T-helper 2 cell treated with Interferon-gamma antibody and Interleukin-4, amounts not matched to agents 5 μg/mL and 100 μg/mL, for 36 hours (primary cell): ENCODE data around the gene ENSA.
"Not testable (repeated sequence)": the region's sequence is repeated elsewhere in the genome, so short reads cannot be mapped to it uniquely, and the experiment has no call there.

ENCODE experiments used
- DNase-seq: peaks from one replicate; pipeline ENCODE4 v3.0.0; 2021; ENCODE audit warnings: low spot score
- H3K27ac Mint-ChIP-seq: one replicate; pipeline ENCODE4 v1.8.0; 2021; ENCODE audit warnings: mild to moderate bottlenecking, mixed read lengths
- H3K27me3 Mint-ChIP-seq: one replicate; pipeline ENCODE4 v1.8.0; 2021; ENCODE audit warnings: low read depth, mixed read lengths
- H3K36me3 Mint-ChIP-seq: one replicate; pipeline ENCODE4 v1.8.0; 2021; ENCODE audit warnings: low read depth, mixed read lengths
- H3K4me1 Mint-ChIP-seq: one replicate; pipeline ENCODE4 v1.8.0; 2021; ENCODE audit warnings: low read depth, mixed read lengths
- H3K4me3 Mint-ChIP-seq: one replicate; pipeline ENCODE4 v1.8.0; 2022; ENCODE audit warnings: mild to moderate bottlenecking, moderate library complexity, mixed read lengths
- H3K9me3 Mint-ChIP-seq: one replicate; pipeline ENCODE4 v1.8.0; 2021; ENCODE audit warnings: mixed read lengths

The ENSA gene

DNA sequence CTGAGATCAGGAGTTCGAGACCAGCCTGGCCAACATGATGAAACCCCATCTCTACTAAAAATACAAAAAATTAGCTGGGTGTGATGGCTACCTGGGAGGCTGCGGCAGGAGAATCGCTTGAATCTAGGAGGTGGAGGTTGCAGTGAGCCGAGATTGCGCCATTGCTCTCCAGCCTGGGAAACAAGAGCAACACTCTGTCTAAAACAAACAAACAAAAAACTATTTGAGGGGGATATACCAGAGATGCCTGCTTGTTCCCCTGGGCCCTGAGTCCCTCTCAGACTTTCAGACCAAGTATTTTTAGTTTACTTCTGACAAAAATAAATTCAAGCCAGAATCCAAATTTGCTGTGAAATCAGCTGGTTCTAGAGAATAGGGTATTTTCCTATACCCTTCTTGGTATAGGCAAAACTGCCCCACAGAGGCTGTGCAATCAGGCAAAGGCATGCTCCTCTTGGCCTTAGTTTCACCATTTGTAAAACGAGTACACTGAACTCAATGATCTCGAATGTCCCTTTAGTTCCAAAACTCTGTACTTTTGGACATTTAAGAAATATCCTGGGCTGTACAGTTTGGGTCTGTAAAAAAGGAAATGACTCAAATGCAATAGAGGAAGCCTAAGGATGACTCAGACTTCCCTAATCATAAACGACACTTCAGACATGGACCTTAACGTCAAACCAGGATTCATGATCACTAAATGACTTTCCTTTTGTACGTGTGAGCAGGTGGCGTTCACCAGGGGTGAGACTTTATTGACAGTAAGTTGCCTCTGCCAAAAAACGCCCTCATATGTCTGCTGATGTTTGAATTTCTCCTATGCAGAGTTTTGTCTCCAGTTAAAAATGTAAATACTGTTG lies 16.1 kb downstream of the ENSA start:
- Mint-ChIP-seq H3K9me3 (no peaks in the 10 kb centered on the region), H3K4me1 (peaks cover 51% of the 10 kb centered on the region), H3K36me3 (peaks cover 30% of the 10 kb centered on the region), H3K27ac (peak overlapping the region; percentile 93), H3K27me3 (no peaks in the 10 kb centered on the region), H3K4me3 (peak overlapping the region; percentile 60)
- DNase-seq = peak; percentile 70

DNA sequence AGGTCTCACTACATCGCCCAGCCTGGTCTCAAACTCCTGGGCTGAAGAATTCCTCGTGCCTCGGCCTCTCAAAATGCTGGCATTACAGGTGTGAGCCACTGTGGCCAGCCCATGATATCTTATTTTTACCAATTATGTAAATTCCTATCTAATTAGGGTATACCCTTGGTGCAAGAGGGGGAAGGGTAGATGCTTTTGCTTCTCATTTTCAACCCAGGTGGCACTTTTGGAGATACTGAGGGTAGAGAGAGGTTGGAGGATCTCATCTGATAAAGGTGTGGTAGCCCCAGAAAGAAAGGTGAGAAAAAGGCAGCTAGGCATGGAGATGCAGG lies 17.4 kb downstream of the ENSA start:
- peaks cover 26% of the 10 kb centered on the region for H3K36me3 Mint-ChIP-seq
- DNase-seq = no peak

GRCh38 chr1:150610576-150610975 lies 18.8 kb downstream of the ENSA start:
- no peaks in the 10 kb centered on the region for H3K9me3 Mint-ChIP-seq
- no peaks in the 10 kb centered on the region for H3K27me3 Mint-ChIP-seq
- peaks cover 15% of the 10 kb centered on the region for H3K36me3 Mint-ChIP-seq
- DNase-seq = no peak
- peaks cover 39% of the 10 kb centered on the region for H3K4me1 Mint-ChIP-seq
- peak overlapping the region; percentile 93 for H3K27ac Mint-ChIP-seq
- H3K4me3 Mint-ChIP-seq = no peak overlapping the region

More for the DNA sequence above, 17.4 kb downstream of the ENSA start:
- peak overlapping the region; percentile 18 for H3K4me3 Mint-ChIP-seq
- peaks cover 48% of the 10 kb centered on the region for H3K4me1 Mint-ChIP-seq
- H3K9me3 Mint-ChIP-seq = no peaks in the 10 kb centered on the region
- H3K27me3 Mint-ChIP-seq = no peaks in the 10 kb centered on the region
- H3K27ac Mint-ChIP-seq = peak overlapping the region; percentile 93

DNA sequence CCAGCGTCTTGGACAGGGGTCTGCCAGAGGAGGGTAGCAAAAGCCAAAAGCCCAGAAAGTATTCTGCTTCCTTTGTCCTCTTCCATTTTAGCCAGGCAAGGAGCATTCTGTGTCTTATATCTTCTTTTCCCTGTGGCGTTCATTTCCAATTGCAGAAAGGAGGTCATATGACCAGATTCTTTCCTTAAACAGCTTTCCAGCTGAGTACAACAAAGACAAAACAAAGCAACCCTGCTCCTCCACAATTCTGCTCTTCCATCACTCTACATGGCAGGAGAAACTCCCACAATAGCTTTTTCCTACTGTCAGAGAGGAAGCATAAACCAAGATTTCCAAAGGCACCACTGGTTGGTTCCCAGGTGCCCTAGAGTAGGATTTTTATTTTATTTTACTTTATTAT lies 19.7 kb downstream of the ENSA start:
- Mint-ChIP-seq H3K4me3 (no peak overlapping the region), H3K4me1 (peaks cover 35% of the 10 kb centered on the region), H3K27me3 (no peaks in the 10 kb centered on the region), H3K9me3 (no peaks in the 10 kb centered on the region), H3K36me3 (peaks cover 9% of the 10 kb centered on the region), H3K27ac (peak overlapping the region; percentile 21)
- no peak for DNase-seq

- peaks cover 16% of the 10 kb centered on the region for H3K4me1 Mint-ChIP-seq
- no peaks in the 10 kb centered on the region for H3K9me3 Mint-ChIP-seq
- H3K4me3 Mint-ChIP-seq = no peak overlapping the region
- H3K36me3 Mint-ChIP-seq = no peaks in the 10 kb centered on the region
- no peaks in the 10 kb centered on the region for H3K27me3 Mint-ChIP-seq
- H3K27ac Mint-ChIP-seq = no peak overlapping the region
- DNase-seq = no peak
These were observed 22.8 kb downstream of the ENSA start for GRCh38 chr1:150606463-150607142.

GRCh38 chr1:150605451-150605731 lies 24.0 kb downstream of the ENSA start:
- H3K4me1 Mint-ChIP-seq, H3K4me3 Mint-ChIP-seq, H3K27ac Mint-ChIP-seq, DNase-seq, H3K27me3 Mint-ChIP-seq, H3K36me3 Mint-ChIP-seq, H3K9me3 Mint-ChIP-seq: not testable (repeated sequence)

GRCh38 chr1:150604226-150604588 lies 25.2 kb downstream of the ENSA start:
- DNase-seq = no peak
- H3K27ac Mint-ChIP-seq = peak overlapping the region; percentile 26
- peaks cover 6% of the 10 kb centered on the region for H3K36me3 Mint-ChIP-seq
- no peaks in the 10 kb centered on the region for H3K27me3 Mint-ChIP-seq
- no peak overlapping the region for H3K4me3 Mint-ChIP-seq
- peaks cover 9% of the 10 kb centered on the region for H3K4me1 Mint-ChIP-seq
- H3K9me3 Mint-ChIP-seq = no peaks in the 10 kb centered on the region

- Mint-ChIP-seq H3K27ac (no peak overlapping the region), H3K4me3 (no peak overlapping the region), H3K4me1 (peaks cover 9% of the 10 kb centered on the region), H3K9me3 (no peaks in the 10 kb centered on the region), H3K27me3 (no peaks in the 10 kb centered on the region), H3K36me3 (peaks cover 6% of the 10 kb centered on the region)
- DNase-seq = no peak
These were observed 25.7 kb downstream of the ENSA start for GRCh38 chr1:150603711-150604110.

- H3K4me1 Mint-ChIP-seq, H3K27ac Mint-ChIP-seq, H3K27me3 Mint-ChIP-seq, H3K36me3 Mint-ChIP-seq, DNase-seq, H3K4me3 Mint-ChIP-seq, H3K9me3 Mint-ChIP-seq: not testable (repeated sequence)
These were observed 27.0 kb downstream of the ENSA start for GRCh38 chr1:150602372-150602771.

GRCh38 chr1:150601540-150601939 lies 27.9 kb downstream of the ENSA start:
- DNase-seq = no peak
- no peak overlapping the region for H3K27ac Mint-ChIP-seq
- no peak overlapping the region for H3K4me3 Mint-ChIP-seq
- H3K4me1 Mint-ChIP-seq = peaks cover 8% of the 10 kb centered on the region
- H3K27me3 Mint-ChIP-seq = no peaks in the 10 kb centered on the region
- no peaks in the 10 kb centered on the region for H3K9me3 Mint-ChIP-seq
- peaks cover 6% of the 10 kb centered on the region for H3K36me3 Mint-ChIP-seq

GRCh38 chr1:150598346-150598745 lies 31.1 kb downstream of the ENSA start:
- not testable (repeated sequence) for H3K9me3 Mint-ChIP-seq, H3K27ac Mint-ChIP-seq, H3K4me1 Mint-ChIP-seq, H3K4me3 Mint-ChIP-seq, H3K27me3 Mint-ChIP-seq, DNase-seq
- peaks cover 11% of the 10 kb centered on the region for H3K36me3 Mint-ChIP-seq

DNA sequence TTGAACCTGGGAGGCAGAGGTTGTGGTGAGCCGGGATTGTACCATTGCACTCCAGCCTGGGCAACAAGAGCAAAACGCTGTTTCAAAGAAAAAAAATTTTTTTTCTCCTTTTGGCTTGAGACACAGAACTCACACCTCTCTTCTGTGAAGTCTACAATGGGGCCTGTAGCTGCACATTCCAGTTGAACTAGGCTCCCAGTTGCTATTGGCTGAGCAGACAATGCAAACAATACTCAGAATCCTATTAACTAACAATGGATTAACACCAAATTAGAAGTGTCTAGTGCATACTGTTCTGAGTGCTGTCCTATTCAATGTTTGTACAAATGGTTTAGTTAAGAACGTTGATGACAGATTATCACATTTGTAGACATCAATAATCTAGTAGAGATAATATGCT lies 32.4 kb downstream of the ENSA start:
- no peaks in the 10 kb centered on the region for H3K9me3 Mint-ChIP-seq
- peaks cover 3% of the 10 kb centered on the region for H3K4me1 Mint-ChIP-seq
- H3K4me3 Mint-ChIP-seq = no peak overlapping the region
- no peak overlapping the region for H3K27ac Mint-ChIP-seq
- H3K36me3 Mint-ChIP-seq = peaks cover 11% of the 10 kb centered on the region
- DNase-seq = no peak
- no peaks in the 10 kb centered on the region for H3K27me3 Mint-ChIP-seq

DNA sequence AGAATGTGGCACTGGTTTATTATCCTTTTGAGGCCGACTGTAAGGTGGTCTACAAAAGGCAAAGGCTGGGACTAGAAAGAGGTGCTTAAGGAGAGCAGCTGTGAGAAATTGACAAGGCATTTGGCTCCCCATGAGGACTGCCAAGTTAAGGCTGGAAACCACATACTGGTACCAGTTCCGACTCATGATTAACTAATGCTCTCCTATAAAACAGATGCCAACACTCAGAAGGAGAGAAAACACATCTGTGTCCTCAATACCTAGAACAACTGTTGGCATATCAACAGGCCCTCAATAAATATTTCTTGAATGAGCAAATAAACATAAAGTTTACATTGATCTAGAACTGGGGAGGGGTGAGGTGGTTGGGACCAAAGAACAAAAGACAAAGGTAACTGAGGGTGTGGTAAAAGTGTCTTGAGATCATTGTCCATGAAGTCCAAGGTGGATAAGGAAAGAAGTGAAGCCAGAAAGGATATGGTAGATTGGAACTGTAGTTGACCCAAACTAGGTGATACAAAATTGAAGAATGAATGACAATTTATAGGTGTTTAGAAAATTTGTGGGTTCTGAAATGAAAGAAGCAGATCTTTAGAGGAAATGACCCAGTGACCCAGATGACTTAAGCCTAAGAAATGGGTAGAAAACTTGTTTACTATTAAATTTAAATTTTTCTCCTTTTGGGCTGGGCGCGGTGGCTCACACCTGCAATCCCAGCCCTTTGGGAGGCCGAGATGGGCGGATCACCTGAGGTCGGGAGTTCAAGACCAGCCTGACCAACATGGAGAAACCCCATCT lies 33.1 kb downstream of the ENSA start:
- peaks cover 3% of the 10 kb centered on the region for H3K4me1 Mint-ChIP-seq
- no peak overlapping the region for H3K4me3 Mint-ChIP-seq
- H3K36me3 Mint-ChIP-seq = peaks cover 12% of the 10 kb centered on the region
- no peaks in the 10 kb centered on the region for H3K27me3 Mint-ChIP-seq
- no peak for DNase-seq
- no peaks in the 10 kb centered on the region for H3K9me3 Mint-ChIP-seq
- H3K27ac Mint-ChIP-seq = no peak overlapping the region

GRCh38 chr1:150582371-150582770 lies 47.0 kb downstream of the ENSA start:
- no peak for DNase-seq
- Mint-ChIP-seq H3K9me3 (no peaks in the 10 kb centered on the region), H3K27ac (no peak overlapping the region), H3K36me3 (peaks cover 28% of the 10 kb centered on the region), H3K4me1 (peaks cover 13% of the 10 kb centered on the region), H3K4me3 (no peak overlapping the region), H3K27me3 (peaks cover 2% of the 10 kb centered on the region)
